ENCODE results near the gene SV2B.

- TF ChIP-seq CTCF (IDR thresholded peaks at IDR 0.05) (no peak), ZFX (IDR thresholded peaks at IDR 0.05; ENCODE audit: borderline replicate concordance) (no peak)
These were observed 10.3 kb downstream of the SV2B start for GRCh38 chr15:91110407-91110806.

All from 22Rv1 (cell line).